OCI-LY1 (cell line): ENCODE measurements around the gene P3H3.
"Not testable (repeated sequence)": the region's sequence is repeated elsewhere in the genome, so short reads cannot be mapped to it uniquely, and the experiment has no call there.

ENCODE experiments used
- H2AFZ ChIP-seq: fragments of 200-600 bp; sonication (generic), shearing (Covaris generic); 2 replicates; pipeline ENCODE4 v1.6.0; 2014; ENCODE audit warnings: antibody characterized with exemption, mild to moderate bottlenecking, low read length
- H3F3A ChIP-seq: fragments of 200-600 bp; sonication (generic), shearing (Covaris generic); 2 replicates; pipeline ENCODE4 v1.6.0; 2014; ENCODE audit warnings: mild to moderate bottlenecking, antibody characterized with exemption, low read length, moderate library complexity; ENCODE audit not compliant: insufficient read depth
- H3K27ac ChIP-seq: fragments of 200-600 bp; sonication (generic); 2 replicates; pipeline ENCODE4 v1.5.1; 2014; ENCODE audit warnings: low read length, mixed run types, mild to moderate bottlenecking, low read depth; ENCODE audit not compliant: poor library complexity, severe bottlenecking
- H3K27me3 ChIP-seq: fragments of 200-600 bp; sonication (generic); 2 replicates; pipeline ENCODE4 v1.6.0; 2014; ENCODE audit warnings: antibody characterized with exemption, mild to moderate bottlenecking, low read length, moderate library complexity; ENCODE audit not compliant: insufficient read depth
- H3K36me3 ChIP-seq: fragments of 200-600 bp; sonication (generic); 2 replicates; pipeline ENCODE4 v1.6.1; 2014; ENCODE audit warnings: mild to moderate bottlenecking, antibody characterized with exemption, low read length, moderate library complexity, mixed read lengths; ENCODE audit not compliant: insufficient read depth
- H3K4me1 ChIP-seq: fragments of 200-600 bp; sonication (generic); 2 replicates; pipeline ENCODE4 v1.5.1; 2014; ENCODE audit warnings: mild to moderate bottlenecking, low read length, moderate library complexity; ENCODE audit not compliant: insufficient read depth, severe bottlenecking
- H3K4me2 ChIP-seq: fragments of 200-600 bp; sonication (generic), shearing (Covaris generic); 2 replicates; pipeline ENCODE4 v1.6.1; 2014; ENCODE audit warnings: low read length
- H3K4me3 ChIP-seq: fragments of 200-600 bp; sonication (generic); 2 replicates; pipeline ENCODE4 v1.5.1; 2014; ENCODE audit warnings: low read length, low read depth, mild to moderate bottlenecking, mixed read lengths; ENCODE audit not compliant: poor library complexity, severe bottlenecking
- H3K79me2 ChIP-seq: fragments of 200-600 bp; shearing (Covaris generic); 2 replicates; pipeline ENCODE4 v1.6.1; 2016; ENCODE audit warnings: mixed run types, low read length, mixed read lengths; ENCODE audit not compliant: insufficient read depth
- H3K9ac ChIP-seq: fragments of 200-600 bp; sonication (generic), shearing (Covaris generic); 2 replicates; pipeline ENCODE4 v1.6.1; 2014; ENCODE audit warnings: mild to moderate bottlenecking, low read length, mixed read lengths
- H3K9me2 ChIP-seq: fragments of 200-600 bp; sonication (generic), shearing (Covaris generic); 2 replicates; pipeline ENCODE4 v1.6.1; 2014; ENCODE audit warnings: low read depth, mild to moderate bottlenecking, low read length, mixed read lengths
- H3K9me3 ChIP-seq: fragments of 200-600 bp; shearing (Covaris generic); 2 replicates; pipeline ENCODE4 v1.6.1; 2014; ENCODE audit warnings: low read length, mixed read lengths
- H4K20me1 ChIP-seq: fragments of 200-600 bp; sonication (generic), shearing (Covaris generic); 2 replicates; pipeline ENCODE4 v1.6.0; 2016; ENCODE audit warnings: mild to moderate bottlenecking, low read length; ENCODE audit not compliant: insufficient read depth
- EZH2 ChIP-seq: fragments of 200-600 bp; sonication (generic), shearing (Covaris generic); IDR thresholded peaks from 2 replicates; pipeline ENCODE4 v1.8.0; 2017; ENCODE audit warnings: borderline replicate concordance, mixed run types, mild to moderate bottlenecking, antibody characterized with exemption, low read length, moderate library complexity, mixed read lengths
- TF ChIP-seq, protein P1 (sequence below): fragments of 200-600 bp; sonication (generic), shearing (Covaris generic); IDR thresholded peaks from 2 replicates; pipeline ENCODE4 v1.5.1; 2017; ENCODE audit warnings: mild to moderate bottlenecking, antibody characterized with exemption, low read length, moderate library complexity, mixed read lengths

The P3H3 gene

GRCh38 chr12:6863033-6863432, 34.8 kb downstream of the P3H3 start:
- H3K36me3 ChIP-seq = peaks cover 80% of the 10 kb centered on the region
- H3K4me3 ChIP-seq = no peak overlapping the region

DNA sequence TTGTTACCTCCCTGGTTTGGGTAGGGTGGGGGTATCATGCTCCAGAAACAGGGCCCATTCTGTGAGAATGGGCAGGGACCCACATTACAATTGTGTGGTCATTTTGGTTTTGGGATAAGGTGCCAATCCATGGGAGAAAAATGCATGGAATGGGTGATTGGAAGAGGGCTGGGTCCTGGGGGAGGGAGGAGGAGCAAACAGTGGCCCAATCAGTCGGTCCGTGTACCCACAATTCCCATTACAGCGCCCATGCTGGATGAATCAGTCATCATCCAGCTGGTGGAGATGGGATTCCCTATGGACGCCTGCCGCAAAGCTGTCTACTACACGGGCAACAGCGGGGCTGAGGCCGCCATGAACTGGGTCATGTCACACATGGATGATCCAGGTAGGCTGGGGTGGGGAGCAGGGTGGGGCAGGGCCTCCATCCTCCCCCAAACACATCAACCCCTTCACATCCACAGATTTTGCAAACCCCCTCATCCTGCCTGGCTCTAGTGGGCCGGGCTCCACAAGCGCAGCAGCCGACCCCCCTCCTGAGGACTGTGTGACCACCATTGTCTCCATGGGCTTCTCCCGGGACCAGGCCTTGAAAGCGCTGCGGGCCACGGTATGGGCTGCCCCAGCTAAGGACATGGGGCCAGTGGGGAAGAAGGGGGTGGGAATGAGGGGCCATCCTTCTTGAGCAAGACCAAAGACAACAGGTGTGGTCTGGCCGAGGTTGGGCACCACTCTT, 35.5 kb downstream of the P3H3 start:
- Histone ChIP-seq H3K4me2 (no peak overlapping the region), H3K9ac (no peak overlapping the region), H3K27ac (no peak overlapping the region), H3K4me1 (peaks cover 13% of the 10 kb centered on the region), H3K9me3 (no peaks in the 10 kb centered on the region), H4K20me1 (0 out of 2 replicates have a peak, but pooled peaks cover 3% of the 10 kb centered on the region), H3K9me2 (no peaks in the 10 kb centered on the region), H3K79me2 (peaks cover 8% of the 10 kb centered on the region), H3K4me3 (no peak overlapping the region), H3K27me3 (no peaks in the 10 kb centered on the region), H2AFZ (no peak overlapping the region), H3K36me3 (peaks cover 80% of the 10 kb centered on the region), H3F3A (peaks cover 4% of the 10 kb centered on the region; the same call in 1 of the 2 replicates)
- TF ChIP-seq EZH2 = no peak
- TF ChIP-seq, protein P1, sequence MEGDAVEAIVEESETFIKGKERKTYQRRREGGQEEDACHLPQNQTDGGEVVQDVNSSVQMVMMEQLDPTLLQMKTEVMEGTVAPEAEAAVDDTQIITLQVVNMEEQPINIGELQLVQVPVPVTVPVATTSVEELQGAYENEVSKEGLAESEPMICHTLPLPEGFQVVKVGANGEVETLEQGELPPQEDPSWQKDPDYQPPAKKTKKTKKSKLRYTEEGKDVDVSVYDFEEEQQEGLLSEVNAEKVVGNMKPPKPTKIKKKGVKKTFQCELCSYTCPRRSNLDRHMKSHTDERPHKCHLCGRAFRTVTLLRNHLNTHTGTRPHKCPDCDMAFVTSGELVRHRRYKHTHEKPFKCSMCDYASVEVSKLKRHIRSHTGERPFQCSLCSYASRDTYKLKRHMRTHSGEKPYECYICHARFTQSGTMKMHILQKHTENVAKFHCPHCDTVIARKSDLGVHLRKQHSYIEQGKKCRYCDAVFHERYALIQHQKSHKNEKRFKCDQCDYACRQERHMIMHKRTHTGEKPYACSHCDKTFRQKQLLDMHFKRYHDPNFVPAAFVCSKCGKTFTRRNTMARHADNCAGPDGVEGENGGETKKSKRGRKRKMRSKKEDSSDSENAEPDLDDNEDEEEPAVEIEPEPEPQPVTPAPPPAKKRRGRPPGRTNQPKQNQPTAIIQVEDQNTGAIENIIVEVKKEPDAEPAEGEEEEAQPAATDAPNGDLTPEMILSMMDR = no peak

More at GRCh38 chr12:6863033-6863432, 34.8 kb downstream of the P3H3 start:
- Histone ChIP-seq H3K79me2 (peaks cover 1% of the 10 kb centered on the region), H3F3A (peaks cover 4% of the 10 kb centered on the region; the same call in 1 of the 2 replicates), H3K4me1 (peaks cover 9% of the 10 kb centered on the region), H4K20me1 (no peaks in the 10 kb centered on the region), H3K9me3 (no peaks in the 10 kb centered on the region), H3K4me2 (no peak overlapping the region), H3K27ac (no peak overlapping the region), H3K9me2 (no peaks in the 10 kb centered on the region), H2AFZ (no peak overlapping the region), H3K9ac (no peak overlapping the region), H3K27me3 (no peaks in the 10 kb centered on the region)
- TF ChIP-seq EZH2 = no peak
- TF ChIP-seq, protein P1 = no peak

- not testable (repeated sequence) for H3K27ac ChIP-seq, H3K9ac ChIP-seq, H4K20me1 ChIP-seq, H3K4me3 ChIP-seq, H3K79me2 ChIP-seq, H3F3A ChIP-seq, H3K9me3 ChIP-seq, H2AFZ ChIP-seq, H3K4me2 ChIP-seq, H3K9me2 ChIP-seq, H3K27me3 ChIP-seq
- Histone ChIP-seq H3K36me3 (peaks cover 82% of the 10 kb centered on the region), H3K4me1 (peaks cover 29% of the 10 kb centered on the region)
Observed at GRCh38 chr12:6865307-6865706, 37.1 kb downstream of the P3H3 start.
